SK-N-SH treated with all-trans-retinoic acid at 6 μM for 48 hours (cell line): ENCODE data around the gene PSMB11.

Experiments used
- ARNTL ChIP-seq: fragments of 450-650 bp; formaldehyde crosslinking; IDR thresholded peaks from 2 replicates; pipeline ENCODE4 v1.5.0; 2020; ENCODE audit warnings: low read depth, mild to moderate bottlenecking, moderate library complexity, borderline replicate concordance
- BACH2 ChIP-seq: fragments of 250-450 bp; sonication (Bioruptor Pico); IDR thresholded peaks from 2 replicates; pipeline ENCODE4 v1.9.0; 2021; ENCODE audit warnings: mild to moderate bottlenecking, borderline replicate concordance
- CSRNP3 ChIP-seq: fragments of 250-450 bp; sonication (Bioruptor Pico); IDR thresholded peaks from 2 replicates; pipeline ENCODE4 v1.5.1; 2021; ENCODE audit warnings: mild to moderate bottlenecking, moderate library complexity
- ESRRG ChIP-seq: fragments of 250-450 bp; sonication (Bioruptor Pico); IDR thresholded peaks from 2 replicates; pipeline ENCODE4 v1.6.1; 2021; ENCODE audit warnings: mild to moderate bottlenecking
- PATZ1 ChIP-seq: fragments of 250-450 bp; sonication (Bioruptor Pico); IDR thresholded peaks from 2 replicates; pipeline ENCODE4 v1.8.0; 2020; ENCODE audit warnings: mild to moderate bottlenecking, moderate library complexity, borderline replicate concordance
- POU6F1 ChIP-seq: fragments of 250-450 bp; sonication (Bioruptor Pico); IDR thresholded peaks from 2 replicates; pipeline ENCODE4 v1.8.0; 2021; ENCODE audit warnings: low read depth, mild to moderate bottlenecking, moderate library complexity, borderline replicate concordance
- PPARA ChIP-seq: fragments of 250-450 bp; sonication (Bioruptor Pico); IDR thresholded peaks from 2 replicates; pipeline ENCODE4 v1.5.0; 2020; ENCODE audit warnings: mild to moderate bottlenecking, borderline replicate concordance
- RARB ChIP-seq: fragments of 250-450 bp; sonication (Bioruptor Pico); IDR thresholded peaks from 2 replicates; pipeline ENCODE4 v1.8.0; 2021; ENCODE audit warnings: mild to moderate bottlenecking, moderate library complexity
- TCF4 ChIP-seq: fragments of 250-450 bp; sonication (Bioruptor Pico); IDR thresholded peaks from 2 replicates; pipeline ENCODE4 v1.8.0; 2021; ENCODE audit warnings: mild to moderate bottlenecking, moderate library complexity, borderline replicate concordance
- TSHZ2 ChIP-seq: fragments of 250-450 bp; sonication (Bioruptor Pico); IDR thresholded peaks from 2 replicates; pipeline ENCODE4 v1.5.0; 2020; ENCODE audit warnings: mild to moderate bottlenecking, moderate library complexity
- ZC3H10 ChIP-seq: fragments of 250-450 bp; sonication (Bioruptor Pico); IDR thresholded peaks from 2 replicates; pipeline ENCODE4 v1.5.1; 2021; ENCODE audit warnings: mild to moderate bottlenecking, moderate library complexity
- ZFP30 ChIP-seq: fragments of 450-650 bp; formaldehyde crosslinking; IDR thresholded peaks from 2 replicates; pipeline ENCODE4 v1.5.0; 2022; ENCODE audit warnings: mild to moderate bottlenecking, moderate library complexity

GRCh38 chr14:23066368-23066767, 24.4 kb downstream of the PSMB11 start:
- TF ChIP-seq PATZ1 (no peak), ARNTL (CRISPR knock-in tag) (no peak), TCF4 (no peak), BACH2 (no peak), PPARA (CRISPR knock-in tag) (no peak), POU6F1 (CRISPR knock-in tag) (no peak), TSHZ2 (CRISPR knock-in tag) (no peak), RARB (CRISPR knock-in tag) (no peak), ESRRG (CRISPR knock-in tag) (no peak), CSRNP3 (no peak), ZC3H10 (CRISPR knock-in tag) (no peak), ZFP30 (CRISPR knock-in tag) (no peak)
